Measurements from ENCODE around the gene GLT8D1. TPM values are rescaled to one million over a fixed set of nuclear protein-coding genes. Genes with fewer than 3 reads are reported as not detected.

The GLT8D1 gene
- total RNA-seq, 1 donor from 2014 or later: 38.3 TPM

- intact Hi-C loops (cut with DNase I): loop anchor here (10.0 kb wide), 2 partner anchors 763 to 1177 kb away; partner anchors contain the start of genes ACTR8, PARP3 and RRP9
- H3K9me3 ChIP-seq: no peaks in the 10 kb centered on the region
- H3K4me1 ChIP-seq: peaks cover 10 to 23% of the 10 kb centered on the region in 2 donors
- peaks cover 5 to 17% of the 10 kb centered on the region in 2 donors for H3K36me3 ChIP-seq
- peak overlapping the region in 1 of 2 donors; percentile 85 for H3K4me3 ChIP-seq
- H3K27ac ChIP-seq: peak overlapping the region in 1 of 2 donors; percentile 85
- H3K27me3 ChIP-seq: no peaks in the 10 kb centered on the region
- TF ChIP-seq CTCF (IDR thresholded peaks at IDR 0.05): no peak
- DNase-seq (ENCODE audit: low spot score in 2 of 2): peak in 1 of 2 donors; percentile 21
These were observed 2.0 kb upstream of the GLT8D1 start for GRCh38 chr3:52707585-52707984.

GRCh38 chr3:52705438-52705687 lies 228 bp downstream of the GLT8D1 start:
- H3K4me1 ChIP-seq: peaks cover 10 to 23% of the 10 kb centered on the region in 2 donors
- intact Hi-C loops (cut with DNase I): loop anchor here (1.0 to 10.0 kb wide), 3 partner anchors 19 to 1179 kb away; partner anchors contain the start of genes ACTR8, GNL3, PARP3 and RRP9
- peaks cover under 1 to 9% of the 10 kb centered on the region in 2 donors for H3K36me3 ChIP-seq
- no peaks in the 10 kb centered on the region for H3K27me3 ChIP-seq
- TF ChIP-seq CTCF (IDR thresholded peaks at IDR 0.05): no peak
- DNase-seq (ENCODE audit: low spot score in 2 of 2): no peak
- H3K27ac ChIP-seq: peak overlapping the region; percentile 85 to 89
- peak overlapping the region; percentile 85 to 86 for H3K4me3 ChIP-seq
- H3K9me3 ChIP-seq: no peaks in the 10 kb centered on the region

- no peak for TF ChIP-seq CTCF (IDR thresholded peaks at IDR 0.05)
- Histone ChIP-seq H3K27ac (peak overlapping the region; percentile 85 to 89), H3K27me3 (no peaks in the 10 kb centered on the region), H3K4me3 (peak overlapping the region; percentile 85 to 86), H3K4me1 (peaks cover 10 to 23% of the 10 kb centered on the region in 2 donors), H3K9me3 (no peaks in the 10 kb centered on the region), H3K36me3 (peaks cover 5 to 9% of the 10 kb centered on the region in 2 donors)
- DNase-seq (ENCODE audit: low spot score in 2 of 2): peak in 1 of 2 donors; percentile 64
- intact Hi-C loops (cut with DNase I): loop anchor here (1.0 to 10.0 kb wide), 3 partner anchors 19 to 1180 kb away; partner anchors contain the start of genes ACTR8, GNL3, PARP3 and RRP9
These were observed 767 bp downstream of the GLT8D1 start for GRCh38 chr3:52704611-52705437.

- Histone ChIP-seq H3K27me3 (no peaks in the 10 kb centered on the region), H3K36me3 (peaks cover 3 to 11% of the 10 kb centered on the region in 2 donors), H3K4me1 (peaks cover 10 to 23% of the 10 kb centered on the region in 2 donors), H3K27ac (peak overlapping the region in 1 of 2 donors; percentile 89), H3K4me3 (no peak overlapping the region), H3K9me3 (no peaks in the 10 kb centered on the region)
- intact Hi-C loops (cut with DNase I): loop anchor here (10.0 kb wide), 2 partner anchors 759 to 1181 kb away; partner anchors contain the start of genes ACTR8, PARP3 and RRP9
- TF ChIP-seq CTCF (IDR thresholded peaks at IDR 0.05): no peak
- DNase-seq (ENCODE audit: low spot score in 2 of 2): no peak
These were observed 2.2 kb downstream of the GLT8D1 start for GRCh38 chr3:52703341-52703740.

GRCh38 chr3:52697632-52697965 lies 8.0 kb downstream of the GLT8D1 start:
- DNase-seq (ENCODE audit: low spot score in 2 of 2): no peak
- no peak overlapping the region for H3K27ac ChIP-seq
- H3K36me3 ChIP-seq: peaks cover 49 to 62% of the 10 kb centered on the region in 2 donors

More at GRCh38 chr3:52697632-52697965, 8.0 kb downstream of the GLT8D1 start:
- H3K27me3 ChIP-seq: no peaks in the 10 kb centered on the region
- no peaks in the 10 kb centered on the region for H3K4me1 ChIP-seq
- no peak for TF ChIP-seq CTCF (IDR thresholded peaks at IDR 0.05)
- H3K4me3 ChIP-seq: no peak overlapping the region
- intact Hi-C loops (cut with DNase I): no loop called here
- H3K9me3 ChIP-seq: no peaks in the 10 kb centered on the region

Measured in ascending aorta (tissue), 2 donors.